Activated T-cell treated with anti-CD3 and anti-CD28 coated beads for 48 hours (primary cell): ENCODE results near the gene DOCK3.

Experiments
- DNase-seq: peaks from one replicate; pipeline ENCODE4 v3.0.0-alpha.2; 2020; ENCODE audit warnings: low read depth

Gene DOCK3, protein sequence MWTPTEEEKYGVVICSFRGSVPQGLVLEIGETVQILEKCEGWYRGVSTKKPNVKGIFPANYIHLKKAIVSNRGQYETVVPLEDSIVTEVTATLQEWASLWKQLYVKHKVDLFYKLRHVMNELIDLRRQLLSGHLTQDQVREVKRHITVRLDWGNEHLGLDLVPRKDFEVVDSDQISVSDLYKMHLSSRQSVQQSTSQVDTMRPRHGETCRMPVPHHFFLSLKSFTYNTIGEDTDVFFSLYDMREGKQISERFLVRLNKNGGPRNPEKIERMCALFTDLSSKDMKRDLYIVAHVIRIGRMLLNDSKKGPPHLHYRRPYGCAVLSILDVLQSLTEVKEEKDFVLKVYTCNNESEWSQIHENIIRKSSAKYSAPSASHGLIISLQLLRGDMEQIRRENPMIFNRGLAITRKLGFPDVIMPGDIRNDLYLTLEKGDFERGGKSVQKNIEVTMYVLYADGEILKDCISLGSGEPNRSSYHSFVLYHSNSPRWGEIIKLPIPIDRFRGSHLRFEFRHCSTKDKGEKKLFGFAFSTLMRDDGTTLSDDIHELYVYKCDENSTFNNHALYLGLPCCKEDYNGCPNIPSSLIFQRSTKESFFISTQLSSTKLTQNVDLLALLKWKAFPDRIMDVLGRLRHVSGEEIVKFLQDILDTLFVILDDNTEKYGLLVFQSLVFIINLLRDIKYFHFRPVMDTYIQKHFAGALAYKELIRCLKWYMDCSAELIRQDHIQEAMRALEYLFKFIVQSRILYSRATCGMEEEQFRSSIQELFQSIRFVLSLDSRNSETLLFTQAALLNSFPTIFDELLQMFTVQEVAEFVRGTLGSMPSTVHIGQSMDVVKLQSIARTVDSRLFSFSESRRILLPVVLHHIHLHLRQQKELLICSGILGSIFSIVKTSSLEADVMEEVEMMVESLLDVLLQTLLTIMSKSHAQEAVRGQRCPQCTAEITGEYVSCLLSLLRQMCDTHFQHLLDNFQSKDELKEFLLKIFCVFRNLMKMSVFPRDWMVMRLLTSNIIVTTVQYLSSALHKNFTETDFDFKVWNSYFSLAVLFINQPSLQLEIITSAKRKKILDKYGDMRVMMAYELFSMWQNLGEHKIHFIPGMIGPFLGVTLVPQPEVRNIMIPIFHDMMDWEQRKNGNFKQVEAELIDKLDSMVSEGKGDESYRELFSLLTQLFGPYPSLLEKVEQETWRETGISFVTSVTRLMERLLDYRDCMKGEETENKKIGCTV (N-terminal part only)

GRCh38 chr3:50674349-50675178 lies at the start of gene DOCK3:
Gene DOCK3 (plus strand): TSS chr3:50674927. CDS start chr3:50675264, 337 bp downstream.
- DNase-seq, result peak; percentile 66

DNA sequence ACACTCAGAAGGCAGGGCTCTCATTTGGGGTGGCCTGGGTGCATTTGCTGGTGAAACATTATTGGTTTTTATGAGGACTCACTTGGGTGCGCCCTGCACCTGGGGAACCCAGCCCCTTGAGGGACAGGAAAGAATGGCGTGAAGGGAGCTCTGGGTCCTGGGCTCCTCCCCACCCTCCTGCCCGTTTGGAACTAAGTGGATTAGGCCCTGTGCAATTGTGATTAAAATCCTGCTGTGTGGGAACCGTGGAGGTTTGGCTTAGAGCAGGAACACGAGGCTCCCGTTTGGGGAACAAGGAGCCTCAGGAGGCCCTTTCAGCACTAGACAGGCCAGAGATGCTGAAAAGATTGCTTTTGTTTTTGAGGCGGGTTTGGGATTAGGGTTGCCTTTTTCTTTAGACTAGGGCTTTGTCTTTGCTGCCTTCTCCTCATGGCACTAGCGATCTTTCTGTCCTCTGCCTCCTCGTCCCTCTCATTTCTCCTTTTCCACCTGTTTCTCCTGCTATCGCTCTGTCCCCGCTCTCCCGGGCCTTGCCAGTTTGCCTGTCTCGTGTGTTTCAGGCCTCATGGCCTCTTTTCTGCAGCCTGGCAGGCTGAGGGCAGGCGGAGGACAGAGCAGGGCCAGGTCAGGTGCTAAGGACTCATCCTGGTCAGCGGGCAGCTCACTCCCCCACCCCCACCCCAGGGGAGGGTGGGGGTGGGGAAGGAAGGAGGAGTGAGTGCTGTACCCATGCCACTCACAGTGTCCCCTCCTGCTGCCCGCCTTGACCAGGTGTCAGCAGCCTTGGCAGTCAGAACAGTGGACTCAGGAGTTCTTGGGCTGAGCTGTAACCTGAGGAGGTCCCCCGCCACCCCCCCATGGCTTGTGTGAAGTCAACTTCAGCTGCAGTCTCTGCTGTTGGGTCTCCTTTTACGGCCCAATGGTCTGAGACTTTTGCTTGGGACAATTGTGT lies 49.2 kb upstream of the DOCK3 start:
- no peak for DNase-seq

GRCh38 chr3:50626401-50626800 lies 48.3 kb upstream of the DOCK3 start:
- no peak for DNase-seq

- no peak for DNase-seq
Measured at GRCh38 chr3:50627407-50628051, 47.2 kb upstream of the DOCK3 start.

DNA sequence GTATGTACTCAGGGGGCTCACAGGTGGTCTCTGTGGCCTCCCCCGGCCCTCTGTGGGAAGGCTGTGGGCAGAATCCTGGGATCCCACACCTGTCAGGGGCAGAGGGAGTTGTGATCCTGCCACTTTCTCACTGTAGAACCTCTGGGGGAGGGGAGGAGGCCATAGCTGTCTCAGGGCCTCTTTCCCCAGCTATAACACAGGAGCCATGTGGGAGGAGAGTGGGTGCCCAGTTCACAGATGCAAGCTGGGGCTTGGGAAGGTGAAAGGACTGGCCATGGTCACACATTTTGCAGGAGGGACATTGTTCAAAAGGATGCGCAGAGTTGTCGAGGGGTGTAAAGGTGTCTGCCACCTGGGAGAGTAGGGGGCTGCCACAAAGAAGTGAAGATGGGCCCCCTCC lies 46.1 kb upstream of the DOCK3 start:
- DNase-seq, result no peak

- no peak for DNase-seq
Measured at GRCh38 chr3:50630394-50630793, 44.3 kb upstream of the DOCK3 start.

- DNase-seq, result no peak
Measured at GRCh38 chr3:50630877-50631276, 43.9 kb upstream of the DOCK3 start.

DNA sequence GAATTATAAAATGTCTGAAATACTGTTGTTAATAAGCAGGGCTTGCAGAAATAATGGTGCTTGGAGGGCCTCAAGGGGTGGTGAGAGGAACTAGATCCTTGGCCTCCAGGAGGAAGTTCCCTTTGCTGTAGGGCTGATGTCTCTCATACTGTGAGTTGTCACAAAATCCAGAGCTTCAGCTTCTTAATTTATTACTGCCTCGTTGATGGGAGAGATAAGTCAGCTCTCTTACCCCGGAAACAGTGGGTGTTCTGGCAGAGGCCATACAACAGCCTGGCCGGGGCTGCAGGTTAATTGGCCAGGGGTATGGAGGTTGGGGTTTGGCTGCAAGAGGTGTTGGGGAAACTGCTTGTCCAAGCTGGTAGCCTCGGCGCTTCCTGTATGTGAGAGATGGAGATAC lies 42.3 kb upstream of the DOCK3 start:
- DNase-seq, result no peak

DNA sequence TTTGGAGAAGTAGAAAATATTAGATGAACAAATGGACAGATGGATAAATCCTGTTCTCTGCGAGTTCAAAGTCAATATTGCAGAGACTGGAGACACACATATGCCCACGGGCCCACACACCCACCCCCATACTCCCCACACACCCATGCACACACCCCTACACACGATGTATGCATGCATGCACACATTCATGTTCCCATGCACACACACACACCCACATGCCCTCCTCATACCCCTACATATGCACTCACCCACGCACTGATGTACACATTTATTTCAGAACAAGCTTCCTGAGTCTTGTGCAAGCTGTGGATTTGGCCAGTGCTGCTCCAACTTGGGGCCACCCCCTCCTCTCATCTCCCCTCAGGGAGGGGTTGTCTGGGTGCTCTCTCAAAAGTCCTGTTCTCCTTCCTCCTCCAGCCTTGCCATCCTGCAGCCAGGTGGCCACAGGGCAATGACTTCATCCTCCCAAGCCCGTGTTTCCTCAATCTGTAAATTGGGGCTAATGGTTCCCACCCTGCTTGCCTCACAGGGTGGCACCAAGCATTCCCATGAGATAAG lies 41.4 kb upstream of the DOCK3 start:
- no peak for DNase-seq

DNA sequence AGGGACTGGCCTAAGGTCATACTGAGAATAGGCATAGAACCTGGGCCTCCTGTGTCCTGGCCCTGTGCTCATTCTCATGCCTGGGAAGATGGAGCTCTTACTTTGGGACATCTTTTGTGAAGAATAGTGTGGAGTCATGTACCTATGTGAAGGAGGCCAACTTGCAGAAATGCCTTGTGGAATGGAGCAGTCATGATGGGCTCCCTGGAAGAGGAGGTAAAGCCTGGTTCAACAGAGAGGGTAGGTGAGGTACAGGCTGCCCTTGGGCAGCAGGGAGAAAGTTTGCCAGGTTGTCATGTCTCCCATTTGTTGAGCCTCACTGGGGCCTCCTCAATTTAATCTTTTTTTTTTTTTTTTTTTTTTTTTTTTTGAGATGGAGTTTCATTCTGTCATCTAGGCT lies 39.7 kb upstream of the DOCK3 start:
- no peak for DNase-seq

DNA sequence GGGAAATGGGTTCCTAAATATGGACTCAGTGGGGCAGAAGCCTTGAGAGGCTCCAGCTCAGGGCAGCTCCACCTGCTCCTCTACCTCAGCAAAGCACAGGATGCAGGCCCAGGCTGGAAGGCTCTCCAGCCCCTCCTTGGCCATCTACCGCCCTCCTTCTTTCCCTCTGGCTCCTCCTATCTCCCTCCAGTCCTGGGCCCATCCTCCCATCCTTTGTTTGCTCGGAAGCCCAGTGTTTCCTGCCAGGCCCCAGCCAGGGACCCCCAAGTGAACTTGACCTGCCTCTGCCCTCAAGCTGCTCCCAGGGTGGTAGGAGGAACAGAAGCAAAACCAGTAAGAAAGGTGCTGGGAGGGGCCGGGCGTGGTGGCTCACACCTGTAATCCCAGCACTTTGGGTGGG lies 37.7 kb upstream of the DOCK3 start:
- no peak for DNase-seq

DNA sequence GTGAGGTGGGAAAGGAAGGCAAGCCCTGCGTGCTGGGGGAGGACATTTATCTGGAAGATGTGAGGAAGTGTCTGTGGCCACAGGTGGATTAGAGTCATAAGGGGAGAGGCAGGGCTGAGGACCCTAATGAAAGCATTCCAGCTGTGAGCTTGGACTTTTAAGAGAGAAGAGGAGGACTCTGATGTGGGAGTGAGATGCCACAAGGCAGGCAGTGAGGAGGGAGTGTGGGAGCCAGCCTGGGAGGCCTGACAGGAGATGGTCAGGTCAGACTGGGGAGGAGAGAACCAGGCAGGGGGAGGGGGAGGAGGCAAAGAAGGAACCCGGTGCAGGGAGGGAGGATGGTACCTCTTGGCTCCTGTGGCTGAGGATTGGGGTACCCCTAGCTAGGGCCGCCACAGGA lies 36.8 kb upstream of the DOCK3 start:
- no peak for DNase-seq

DNA sequence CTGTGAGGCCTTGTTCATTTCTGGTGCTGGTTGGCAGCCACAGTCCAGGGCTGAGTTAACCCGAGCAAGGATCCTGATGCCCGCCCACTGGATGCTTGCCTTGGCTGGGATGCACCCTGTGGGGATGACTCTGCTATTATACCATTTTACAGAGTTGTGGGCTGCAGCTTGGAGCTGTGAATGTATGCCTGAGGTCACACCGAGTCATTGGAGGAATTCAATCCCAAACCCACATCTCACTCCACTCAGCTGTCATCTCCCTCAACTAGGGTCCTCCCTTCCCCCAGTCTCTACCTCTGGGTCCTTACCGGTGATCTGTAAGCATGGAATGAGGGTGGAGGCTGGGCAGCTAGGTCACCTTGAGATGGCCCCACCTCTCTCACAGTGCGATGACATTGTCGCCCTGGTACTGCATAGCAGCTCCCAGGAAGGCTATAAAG lies 35.7 kb upstream of the DOCK3 start:
- no peak for DNase-seq

DNA sequence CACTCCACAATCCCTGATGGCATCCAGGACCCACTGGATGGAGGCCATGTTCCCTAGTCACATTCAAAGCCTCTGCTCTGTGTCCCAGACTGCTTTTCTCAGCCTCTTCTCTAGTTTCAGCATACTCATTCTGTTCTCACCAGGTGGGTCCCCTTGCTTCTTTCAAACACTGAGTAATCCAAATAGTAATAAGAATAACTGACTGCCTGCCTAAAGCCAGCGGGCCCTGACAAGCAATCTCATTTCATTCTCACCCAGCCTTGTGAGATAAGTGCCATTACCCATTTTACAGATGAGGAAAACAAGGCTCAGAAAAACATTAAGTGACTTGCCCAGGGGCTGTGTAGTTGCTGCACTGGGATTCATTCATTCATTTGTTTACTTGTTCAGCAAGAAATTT lies 32.3 kb upstream of the DOCK3 start:
- no peak for DNase-seq

DNA sequence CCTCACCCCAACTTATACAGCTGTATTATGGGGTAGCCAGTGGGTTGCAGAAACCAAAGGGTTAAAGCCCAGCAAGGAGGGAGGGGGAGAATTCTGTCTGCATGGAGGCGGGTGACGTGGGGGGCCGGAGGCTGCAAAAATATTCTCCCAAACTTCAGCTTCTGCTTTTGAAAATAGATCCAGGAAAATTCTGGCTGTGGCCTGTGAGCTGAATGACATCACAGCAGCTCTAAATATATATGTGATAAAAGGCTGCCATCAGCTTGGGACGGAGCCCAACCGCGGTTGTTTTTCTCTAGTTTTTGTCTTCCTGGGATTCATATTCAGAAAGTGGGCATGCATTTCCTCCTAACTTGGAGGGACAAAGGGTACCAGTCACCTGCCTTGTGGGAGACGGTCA lies 30.2 kb upstream of the DOCK3 start:
- DNase-seq, result no peak

GRCh38 chr3:50645378-50645777 lies 29.3 kb upstream of the DOCK3 start:
- no peak for DNase-seq

- DNase-seq, result no peak
Measured at GRCh38 chr3:50648313-50648712, 26.4 kb upstream of the DOCK3 start.

DNA sequence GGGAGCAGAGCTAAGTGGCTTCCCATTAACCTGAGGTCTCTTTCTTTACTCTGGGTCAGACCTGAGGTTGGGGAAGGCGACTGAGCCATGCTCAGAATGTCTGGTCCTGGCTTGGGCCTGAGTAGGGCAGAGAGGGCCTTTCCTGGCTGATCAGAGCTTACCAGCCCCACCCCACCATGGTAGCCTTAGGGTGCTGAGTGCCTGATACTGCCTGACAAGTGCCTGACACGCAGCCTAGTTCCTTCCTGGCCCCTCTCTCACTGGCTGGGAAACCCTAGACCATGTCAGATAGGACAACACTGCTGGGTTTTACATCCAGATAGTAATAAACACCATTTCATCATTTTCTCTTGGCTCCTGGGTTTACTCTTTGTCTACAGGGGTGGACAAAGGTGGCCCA lies 25.8 kb upstream of the DOCK3 start:
- DNase-seq, result no peak

GRCh38 chr3:50649451-50649931 lies 25.2 kb upstream of the DOCK3 start:
- DNase-seq, result no peak
